Hepatocyte (in vitro differentiated cells): Measurements from ENCODE around the gene HIVEP1. TPM values are rescaled to one million over a fixed set of nuclear protein-coding genes. Genes with fewer than 3 reads are reported as not detected.

Experiments used
- polyA plus RNA-seq: library from polyadenylated mRNA; unstranded; fragments of >200 nt; fragmentation: Nextera tagmentation; extraction: Ambion mirVana; gene quantifications from 2 replicates; pipeline ENCODE4 v1.2.1, GENCODE V29; 2016
- total RNA-seq: library from RNA; depleted of rRNA; stranded (reverse); fragments of >200 nt; gene quantifications from 2 replicates; pipeline ENCODE4 v1.2.3, GENCODE V29; 2014

HIVEP1 gene
- total and polyA plus RNA-seq, 2 experiments from 2014 or later = 8.7 to 33.7 TPM

Other genes starting within 250 kb of the HIVEP1 start
- gene ADTRP, start 233.5 kb upstream of the HIVEP1 start, total RNA-seq = 9.8 and 10.0 TPM in 2 replicates
- gene ADTRP, start 233.5 kb upstream of the HIVEP1 start, polyA plus RNA-seq = 3.6 and 4.1 TPM in 2 replicates